Fibroblast of lung (primary cell): Measurements from ENCODE around the gene POLG. TPM values are rescaled to one million over a fixed set of nuclear protein-coding genes. Genes with fewer than 3 reads are reported as not detected.

Experiments used
- DNase-seq, 2 donors: peaks; one replicate each; pipeline versions ENCODE4 v3.0.0 to v3.0.0-alpha.2; 2010; ENCODE audit warnings: low read depth in 2 of 2
- H2AFZ ChIP-seq: 2 replicates; pipeline ENCODE4 v1.5.1; 2012; ENCODE audit warnings: low read length, control low read depth, inconsistent platforms
- H3K27ac ChIP-seq: 2 replicates; pipeline ENCODE4 v1.5.1; 2011; ENCODE audit warnings: low read length, control low read depth; ENCODE audit not compliant: insufficient read depth
- H3K27me3 ChIP-seq: 2 replicates; pipeline ENCODE4 v1.5.1; 2011; ENCODE audit warnings: mild to moderate bottlenecking, low read length; ENCODE audit not compliant: control insufficient read depth, insufficient read depth
- H3K36me3 ChIP-seq: 2 replicates; pipeline ENCODE4 v1.5.1; 2011; ENCODE audit warnings: low read length; ENCODE audit not compliant: control insufficient read depth, insufficient read depth
- H3K4me1 ChIP-seq: 2 replicates; pipeline ENCODE4 v1.5.1; 2011; ENCODE audit warnings: low read length; ENCODE audit not compliant: control insufficient read depth, insufficient read depth; ENCODE audit errors: extremely low read depth
- H3K4me2 ChIP-seq: 2 replicates; pipeline ENCODE4 v1.5.1; 2011; ENCODE audit warnings: low read length, control low read depth; ENCODE audit not compliant: insufficient read depth; ENCODE audit errors: extremely low read depth
- H3K4me3 ChIP-seq, 4 experiments: fragments of 200-600 bp in 1 of 4; sonication (generic) in 1 of 4; replicated peaks in 1 of 4; 2 replicates each; pipeline ENCODE4 v1.5.1; 2011 to 2016; ENCODE audit warnings: low read length in 4 of 4, low read depth in 3 of 4, mild to moderate bottlenecking in 3 of 4, control low read depth in 2 of 4, inconsistent platforms in 1 of 4, mixed read lengths in 1 of 4; ENCODE audit not compliant: insufficient read depth in 1 of 4; ENCODE audit errors: control extremely low read depth in 1 of 4
- H3K79me2 ChIP-seq: 2 replicates; pipeline ENCODE4 v1.5.1; 2012; ENCODE audit warnings: mild to moderate bottlenecking, low read length, inconsistent platforms; ENCODE audit not compliant: control insufficient read depth, insufficient read depth
- H3K9ac ChIP-seq: 2 replicates; pipeline ENCODE4 v1.5.1; 2011; ENCODE audit warnings: mild to moderate bottlenecking, low read length, control low read depth; ENCODE audit not compliant: insufficient read depth
- H3K9me3 ChIP-seq: 2 replicates; pipeline ENCODE4 v1.5.1; 2012; ENCODE audit warnings: low read depth, low read length; ENCODE audit not compliant: control insufficient read depth, insufficient read depth
- H4K20me1 ChIP-seq: 2 replicates; pipeline ENCODE4 v1.5.1; 2011; ENCODE audit warnings: low read length; ENCODE audit not compliant: control insufficient read depth, insufficient read depth; ENCODE audit errors: extremely low read depth
- CTCF ChIP-seq, 2 donors: IDR thresholded peaks in 1 of 2; conservative IDR thresholded peaks in 1 of 2; 1 replicate in 1 of 2; 2 replicates in 1 of 2; pipeline ENCODE4 v1.5.1; 2011 to 2012; ENCODE audit warnings: low read length in 2 of 2, control low read depth in 1 of 2, inconsistent platforms in 1 of 2, low read depth in 1 of 2, mild to moderate bottlenecking in 1 of 2
- EZH2 ChIP-seq: IDR thresholded peaks from 2 replicates; pipeline ENCODE4 v1.5.1; 2012; ENCODE audit warnings: low read length, control low read depth, mild to moderate bottlenecking; ENCODE audit errors: missing control alignments
- polyA plus RNA-seq, 2 donors: library from polyadenylated mRNA; depleted of rRNA in 1 of 2; stranded (reverse) in 1 of 2; unstranded in 1 of 2; fragments of >200 nt; gene quantifications; 2 replicates each; pipeline ENCODE4 v1.2.1, GENCODE V29; 2011 to 2012; ENCODE audit warnings: missing spikeins in 1 of 2
- total RNA-seq: library from RNA; depleted of rRNA; stranded (reverse); fragments of >200 nt; gene quantifications from 2 replicates; pipeline ENCODE4 v1.2.1, GENCODE V29; 2014

Gene POLG
- total and polyA plus RNA-seq, 2 donors (not counting 1 experiment from before 2014, with no cell fraction given), result 20.4 to 61.3 TPM

GRCh38 chr15:89309993-89310392 lies 24.6 kb downstream of the POLG start:
- Histone ChIP-seq H3K4me2 (no peak overlapping the region), H3K27ac (no peak overlapping the region), H3K4me3 (no peak overlapping the region), H3K36me3 (peaks cover 5% of the 10 kb centered on the region), H4K20me1 (no peaks in the 10 kb centered on the region), H3K9ac (no peak overlapping the region), H3K79me2 (no peaks in the 10 kb centered on the region), H3K27me3 (no peaks in the 10 kb centered on the region), H3K4me1 (no peaks in the 10 kb centered on the region), H2AFZ (no peak overlapping the region), H3K9me3 (no peaks in the 10 kb centered on the region)
- DNase-seq, result no peak
- no peak for TF ChIP-seq EZH2
- no peak for TF ChIP-seq CTCF (conservative IDR thresholded peaks at IDR 0.05 in 1 of 2, IDR thresholded peaks at IDR 0.05 in 1 of 2; ENCODE audit: low read depth in 1 of 2, low read length in 2 of 2)

GRCh38 chr15:89308236-89308635 lies 26.4 kb downstream of the POLG start:
- H3K9me3 ChIP-seq, result no peaks in the 10 kb centered on the region
- TF ChIP-seq EZH2 (no peak), CTCF (conservative IDR thresholded peaks at IDR 0.05 in 1 of 2, IDR thresholded peaks at IDR 0.05 in 1 of 2; ENCODE audit: low read depth in 1 of 2, low read length in 2 of 2) (no peak)
- no peaks in the 10 kb centered on the region for H3K79me2 ChIP-seq
- no peak overlapping the region for H2AFZ ChIP-seq
- no peak overlapping the region for H3K4me3 ChIP-seq
- H3K27me3 ChIP-seq, result no peaks in the 10 kb centered on the region
- no peak for DNase-seq
- no peak overlapping the region for H3K9ac ChIP-seq
- H4K20me1 ChIP-seq, result no peaks in the 10 kb centered on the region
- H3K36me3 ChIP-seq, result peaks cover 5% of the 10 kb centered on the region
- no peak overlapping the region for H3K27ac ChIP-seq
- no peaks in the 10 kb centered on the region for H3K4me1 ChIP-seq
- no peak overlapping the region for H3K4me2 ChIP-seq

- H3K4me3 ChIP-seq, result no peak overlapping the region
- no peak overlapping the region for H3K9ac ChIP-seq
- H3K27ac ChIP-seq, result no peak overlapping the region
- DNase-seq, result peak in 1 of 2 donors; percentile 73
- H3K79me2 ChIP-seq, result no peaks in the 10 kb centered on the region
- H3K9me3 ChIP-seq, result no peaks in the 10 kb centered on the region
- no peak for TF ChIP-seq CTCF (conservative IDR thresholded peaks at IDR 0.05 in 1 of 2, IDR thresholded peaks at IDR 0.05 in 1 of 2; ENCODE audit: low read depth in 1 of 2, low read length in 2 of 2)
- no peak for TF ChIP-seq EZH2
- H2AFZ ChIP-seq, result no peak overlapping the region
- no peaks in the 10 kb centered on the region for H4K20me1 ChIP-seq
- peaks cover 5% of the 10 kb centered on the region for H3K36me3 ChIP-seq
- H3K27me3 ChIP-seq, result no peaks in the 10 kb centered on the region
- H3K4me1 ChIP-seq, result no peaks in the 10 kb centered on the region
- H3K4me2 ChIP-seq, result no peak overlapping the region
Observed at GRCh38 chr15:89307791-89308190, 26.8 kb downstream of the POLG start.
